Liver (tissue), 3 donors: Measurements from ENCODE around the gene PAMR1.

Source experiments
- ATF3 ChIP-seq: IDR thresholded peaks from 2 replicates; pipeline ENCODE4 v1.6.1; 2016; ENCODE audit warnings: antibody characterized with exemption
- CTCF ChIP-seq: fragments of 150-350 bp; IDR thresholded peaks from 2 replicates; pipeline ENCODE4 v1.5.1; 2017; ENCODE audit warnings: improper control_type of control experiment, low read depth, low read length; ENCODE audit not compliant: missing input control
- FOXA1 ChIP-seq: IDR thresholded peaks from 2 replicates; pipeline ENCODE4 v1.6.1; 2016; ENCODE audit warnings: antibody characterized with exemption
- RAD21 ChIP-seq, 2 donors: IDR thresholded peaks; 2 replicates each; pipeline ENCODE4 v1.6.1; 2016; ENCODE audit warnings: antibody characterized with exemption in 2 of 2, mild to moderate bottlenecking in 2 of 2
- REST ChIP-seq: IDR thresholded peaks from 2 replicates; pipeline ENCODE4 v1.6.1; 2016; ENCODE audit warnings: antibody characterized with exemption, mild to moderate bottlenecking
- TAF1 ChIP-seq: conservative IDR thresholded peaks from 2 replicates; pipeline ENCODE4 v1.6.1; 2016; ENCODE audit warnings: antibody characterized with exemption, mild to moderate bottlenecking
- YY1 ChIP-seq: IDR thresholded peaks from 2 replicates; pipeline ENCODE4 v1.6.1; 2016; ENCODE audit warnings: antibody characterized with exemption, mild to moderate bottlenecking
- ZBTB33 ChIP-seq: IDR thresholded peaks from 2 replicates; pipeline ENCODE4 v1.6.1; 2016; ENCODE audit warnings: antibody characterized with exemption
- donor health status: healthy.
- donor health status: healthy.

GRCh38 chr11:35487532-35488078 lies 37.8 kb downstream of the PAMR1 start:
- TF ChIP-seq CTCF = no peak
- TF ChIP-seq ZBTB33 = no peak
- TF ChIP-seq RAD21 (IDR thresholded peaks at IDR 0.05) = peak; percentile 50 to 66
- no peak for TF ChIP-seq ATF3
- TF ChIP-seq YY1 = no peak
- no peak for TF ChIP-seq REST
- no peak for TF ChIP-seq TAF1
- no peak for TF ChIP-seq FOXA1
